ENCODE data around the gene HIPK2.

HIPK2 gene

DNA sequence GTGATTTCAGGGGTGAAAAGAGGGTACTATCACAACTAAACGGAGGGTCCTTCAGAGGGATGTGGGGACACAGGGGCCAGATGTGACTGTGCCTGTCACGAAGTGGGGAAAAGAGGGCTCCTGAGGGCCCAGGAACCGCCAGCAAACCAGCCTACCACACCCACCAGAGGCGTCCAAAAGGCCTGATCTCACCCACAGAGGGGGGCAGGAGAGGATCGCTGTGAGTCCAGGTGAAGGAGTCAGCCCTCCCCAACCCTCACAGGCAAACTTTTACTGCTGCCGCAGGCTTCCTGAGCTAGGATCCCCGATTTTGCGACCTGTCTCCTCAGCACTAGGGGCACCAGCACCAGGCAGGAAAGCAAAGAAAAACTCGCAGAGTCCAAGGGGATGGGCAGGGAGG is 64.7 kb downstream of the HIPK2 start:
- TF ChIP-seq ISL1 (CRISPR knock-in tag; IDR thresholded peaks at IDR 0.05), result no peak
- TF ChIP-seq, protein P1, sequence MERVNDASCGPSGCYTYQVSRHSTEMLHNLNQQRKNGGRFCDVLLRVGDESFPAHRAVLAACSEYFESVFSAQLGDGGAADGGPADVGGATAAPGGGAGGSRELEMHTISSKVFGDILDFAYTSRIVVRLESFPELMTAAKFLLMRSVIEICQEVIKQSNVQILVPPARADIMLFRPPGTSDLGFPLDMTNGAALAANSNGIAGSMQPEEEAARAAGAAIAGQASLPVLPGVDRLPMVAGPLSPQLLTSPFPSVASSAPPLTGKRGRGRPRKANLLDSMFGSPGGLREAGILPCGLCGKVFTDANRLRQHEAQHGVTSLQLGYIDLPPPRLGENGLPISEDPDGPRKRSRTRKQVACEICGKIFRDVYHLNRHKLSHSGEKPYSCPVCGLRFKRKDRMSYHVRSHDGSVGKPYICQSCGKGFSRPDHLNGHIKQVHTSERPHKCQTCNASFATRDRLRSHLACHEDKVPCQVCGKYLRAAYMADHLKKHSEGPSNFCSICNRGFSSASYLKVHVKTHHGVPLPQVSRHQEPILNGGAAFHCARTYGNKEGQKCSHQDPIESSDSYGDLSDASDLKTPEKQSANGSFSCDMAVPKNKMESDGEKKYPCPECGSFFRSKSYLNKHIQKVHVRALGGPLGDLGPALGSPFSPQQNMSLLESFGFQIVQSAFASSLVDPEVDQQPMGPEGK (CRISPR knock-in tag; IDR thresholded peaks at IDR 0.05; ENCODE audit: borderline replicate concordance), result no peak
- no peak for TF ChIP-seq RARB (CRISPR knock-in tag; IDR thresholded peaks at IDR 0.05)
- TF ChIP-seq CSDC2 (CRISPR knock-in tag; IDR thresholded peaks at IDR 0.05), result no peak
- no peak for TF ChIP-seq TOX (CRISPR knock-in tag; IDR thresholded peaks at IDR 0.05; ENCODE audit: borderline replicate concordance)
- no peak for TF ChIP-seq ZFP30 (CRISPR knock-in tag; IDR thresholded peaks at IDR 0.05)
- no peak for TF ChIP-seq ESRRG (CRISPR knock-in tag; IDR thresholded peaks at IDR 0.05)
- TF ChIP-seq ZC3H10 (CRISPR knock-in tag; IDR thresholded peaks at IDR 0.05), result no peak
- TF ChIP-seq PPARA (CRISPR knock-in tag; IDR thresholded peaks at IDR 0.05; ENCODE audit: borderline replicate concordance), result no peak
- no peak for ATAC-seq

DNA sequence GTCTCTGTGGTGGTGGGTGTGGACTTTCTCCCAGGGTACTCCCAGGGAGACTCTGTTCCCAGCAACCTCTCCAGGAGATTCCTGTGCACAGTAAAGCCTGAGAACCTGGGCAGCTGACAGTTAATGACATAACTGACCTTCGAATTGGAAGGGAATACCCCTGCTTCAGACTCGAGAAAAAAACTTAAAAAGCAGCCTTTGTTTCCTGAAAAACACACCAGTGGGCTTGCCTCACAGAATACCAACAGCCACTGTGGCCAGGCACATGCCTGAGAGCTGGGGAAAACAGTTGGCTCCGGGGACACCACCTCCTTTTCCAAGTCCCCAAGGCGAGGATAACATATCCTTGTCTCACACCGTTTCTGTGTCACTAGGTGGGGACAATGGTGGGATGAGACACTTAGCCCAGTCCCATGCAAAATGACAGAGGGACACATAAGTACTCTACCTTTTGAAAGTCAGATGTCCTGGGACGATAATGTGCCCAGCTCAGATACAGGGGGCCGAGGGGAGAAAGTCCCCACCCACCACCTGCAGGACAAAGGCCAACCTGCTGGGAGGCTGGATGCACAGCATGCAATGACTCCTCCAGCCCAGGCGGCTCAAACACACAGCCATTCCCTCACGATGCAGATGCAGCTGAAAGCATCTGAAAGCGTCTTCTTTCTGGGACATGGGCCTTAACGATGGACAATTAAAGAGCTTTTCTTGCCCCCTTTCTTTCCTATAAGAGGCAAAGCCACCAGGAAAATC is 65.6 kb downstream of the HIPK2 start:
- no peak for ATAC-seq
- TF ChIP-seq RARB (CRISPR knock-in tag; IDR thresholded peaks at IDR 0.05) (no peak), PPARA (CRISPR knock-in tag; IDR thresholded peaks at IDR 0.05; ENCODE audit: borderline replicate concordance) (no peak), ZFP3 (CRISPR knock-in tag; IDR thresholded peaks at IDR 0.05) (no peak), ZNF565 (CRISPR knock-in tag; conservative IDR thresholded peaks at IDR 0.05; ENCODE audit: low read depth) (no peak), CSDC2 (CRISPR knock-in tag; IDR thresholded peaks at IDR 0.05) (no peak), ESRRG (CRISPR knock-in tag; IDR thresholded peaks at IDR 0.05) (no peak), TOX (CRISPR knock-in tag; IDR thresholded peaks at IDR 0.05; ENCODE audit: borderline replicate concordance) (no peak), ZFP30 (CRISPR knock-in tag; IDR thresholded peaks at IDR 0.05) (no peak), ZNF8 (CRISPR knock-in tag; IDR thresholded peaks at IDR 0.05) (no peak), ZC3H10 (CRISPR knock-in tag; IDR thresholded peaks at IDR 0.05) (no peak), GLIS3 (CRISPR knock-in tag; IDR thresholded peaks at IDR 0.05) (no peak), TCF4 (CRISPR knock-in tag; IDR thresholded peaks at IDR 0.05; ENCODE audit: borderline replicate concordance) (no peak), BACH2 (CRISPR knock-in tag; IDR thresholded peaks at IDR 0.05; ENCODE audit: borderline replicate concordance) (no peak)
- TF ChIP-seq, protein P1 (CRISPR knock-in tag; IDR thresholded peaks at IDR 0.05; ENCODE audit: borderline replicate concordance), result no peak

DNA sequence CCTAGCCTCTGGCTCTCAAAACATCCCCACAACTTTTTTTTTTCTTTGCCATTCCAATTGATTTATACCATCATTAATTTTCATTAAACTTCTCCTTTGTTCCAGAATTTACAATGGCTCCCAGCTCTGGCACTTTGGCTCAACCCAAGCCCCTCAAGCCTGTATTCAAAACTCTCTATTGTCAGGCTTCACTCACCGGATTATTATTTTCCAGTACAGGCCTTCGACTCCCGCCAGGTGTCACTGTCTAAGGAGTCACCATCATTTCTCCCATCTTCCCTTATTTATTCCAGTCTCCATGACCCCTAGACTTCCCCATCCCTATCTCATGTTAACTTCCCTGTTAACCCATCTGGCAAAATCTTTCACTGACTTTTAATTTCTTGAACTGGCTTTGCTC is 67.8 kb downstream of the HIPK2 start:
- no peak for ATAC-seq
- TF ChIP-seq ZNF70 (CRISPR knock-in tag; IDR thresholded peaks at IDR 0.05), result no peak
- TF ChIP-seq ZFP30 (CRISPR knock-in tag; IDR thresholded peaks at IDR 0.05), result no peak

DNA sequence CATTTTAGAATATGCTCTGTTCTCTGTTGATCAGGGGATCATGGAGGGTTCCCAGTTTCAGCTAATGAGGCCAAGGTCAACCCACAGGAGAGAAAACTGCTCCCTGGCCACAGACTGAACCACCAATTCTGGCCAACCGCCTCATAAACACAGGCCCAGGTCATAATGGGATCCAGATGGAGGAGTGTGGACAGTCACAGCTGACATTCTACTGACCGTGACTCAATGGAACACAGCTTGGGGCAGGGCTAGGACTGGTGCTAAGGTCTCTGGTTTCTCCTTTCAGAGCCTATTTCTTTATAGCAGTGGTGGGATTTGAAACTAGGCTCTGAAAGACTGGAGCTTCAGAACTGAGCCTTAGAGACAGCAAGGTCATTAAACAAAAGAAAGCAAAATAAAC is 68.3 kb downstream of the HIPK2 start:
- peak; percentile 90 for ATAC-seq
- TF ChIP-seq TCF4 (CRISPR knock-in tag; IDR thresholded peaks at IDR 0.05; ENCODE audit: borderline replicate concordance), result peak; percentile 77
- no peak for TF ChIP-seq RARB (CRISPR knock-in tag; IDR thresholded peaks at IDR 0.05)
- TF ChIP-seq, protein P2, sequence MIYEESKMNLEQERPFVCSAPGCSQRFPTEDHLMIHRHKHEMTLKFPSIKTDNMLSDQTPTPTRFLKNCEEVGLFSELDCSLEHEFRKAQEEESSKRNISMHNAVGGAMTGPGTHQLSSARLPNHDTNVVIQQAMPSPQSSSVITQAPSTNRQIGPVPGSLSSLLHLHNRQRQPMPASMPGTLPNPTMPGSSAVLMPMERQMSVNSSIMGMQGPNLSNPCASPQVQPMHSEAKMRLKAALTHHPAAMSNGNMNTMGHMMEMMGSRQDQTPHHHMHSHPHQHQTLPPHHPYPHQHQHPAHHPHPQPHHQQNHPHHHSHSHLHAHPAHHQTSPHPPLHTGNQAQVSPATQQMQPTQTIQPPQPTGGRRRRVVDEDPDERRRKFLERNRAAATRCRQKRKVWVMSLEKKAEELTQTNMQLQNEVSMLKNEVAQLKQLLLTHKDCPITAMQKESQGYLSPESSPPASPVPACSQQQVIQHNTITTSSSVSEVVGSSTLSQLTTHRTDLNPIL (CRISPR knock-in tag; IDR thresholded peaks at IDR 0.05; ENCODE audit: low read depth), result no peak
- TF ChIP-seq ZNF70 (CRISPR knock-in tag; IDR thresholded peaks at IDR 0.05), result 0 out of 2 replicates have a peak, but pooled peaks have one; percentile 3
- TF ChIP-seq OSR1 (CRISPR knock-in tag; IDR thresholded peaks at IDR 0.05), result no peak

DNA sequence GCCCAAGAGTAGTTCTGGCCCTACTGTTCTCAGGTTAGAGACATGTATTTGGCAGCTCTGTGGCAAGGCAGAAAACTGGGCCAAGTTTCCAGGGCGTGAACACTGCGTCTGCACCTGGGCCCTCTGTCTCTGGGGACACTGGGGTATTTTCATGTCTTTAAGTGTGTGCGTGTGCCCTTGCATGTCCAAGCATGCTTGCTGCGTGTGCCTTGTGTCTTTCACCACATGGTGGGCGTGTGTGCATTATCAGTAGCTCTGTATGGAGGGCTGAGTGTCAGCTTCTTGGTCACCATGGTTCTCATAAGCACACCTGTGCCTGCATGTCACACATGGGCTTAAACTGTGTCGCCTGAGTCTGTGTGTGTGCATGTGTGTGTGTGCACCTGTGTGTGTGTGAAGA is 69.3 kb downstream of the HIPK2 start:
- no peak for ATAC-seq
- TF ChIP-seq BACH2 (CRISPR knock-in tag; IDR thresholded peaks at IDR 0.05; ENCODE audit: borderline replicate concordance), result no peak
- TF ChIP-seq, protein P2 (CRISPR knock-in tag; IDR thresholded peaks at IDR 0.05; ENCODE audit: low read depth), result no peak
- no peak for TF ChIP-seq ISL1 (CRISPR knock-in tag; IDR thresholded peaks at IDR 0.05)
- TF ChIP-seq ZC3H10 (CRISPR knock-in tag; IDR thresholded peaks at IDR 0.05), result no peak
